TTC549 (cell line): Measurements from ENCODE around the gene INTS7.
"Not testable (repeated sequence)": the region's sequence is repeated elsewhere in the genome, so short reads cannot be mapped to it uniquely, and the experiment has no call there.

Source experiments
- FAIRE-seq: peaks from 2 replicates; lab custom pipeline; 2012; peaks lifted over from hg19 to GRCh38; lab: Jason Lieb, UNC

The INTS7 gene

GRCh38 chr1:211978596-211978995, 56.8 kb downstream of the INTS7 start:
- no peak for FAIRE-seq

GRCh38 chr1:211975152-211975941, 60.0 kb downstream of the INTS7 start:
- no peak for FAIRE-seq

GRCh38 chr1:211973541-211973940, 61.8 kb downstream of the INTS7 start:
- FAIRE-seq = no peak

- no peak for FAIRE-seq
Observed at GRCh38 chr1:211968200-211968834, 67.0 kb downstream of the INTS7 start.

GRCh38 chr1:211967704-211968103, 67.7 kb downstream of the INTS7 start:
- FAIRE-seq = no peak

- FAIRE-seq = no peak
Observed at GRCh38 chr1:211965108-211965805, 70.1 kb downstream of the INTS7 start.

GRCh38 chr1:211959680-211960079, 75.7 kb downstream of the INTS7 start:
- FAIRE-seq = no peak

GRCh38 chr1:211959221-211959620, 76.1 kb downstream of the INTS7 start:
- no peak for FAIRE-seq

- not testable (repeated sequence) for FAIRE-seq
Observed at GRCh38 chr1:211954028-211954427, 81.3 kb downstream of the INTS7 start.

GRCh38 chr1:211953543-211953942, 81.8 kb downstream of the INTS7 start:
- FAIRE-seq = not testable (repeated sequence)

GRCh38 chr1:211952299-211952698, 83.1 kb downstream of the INTS7 start:
- FAIRE-seq = no peak

- no peak for FAIRE-seq
Observed at GRCh38 chr1:211951856-211952255, 83.5 kb downstream of the INTS7 start.

GRCh38 chr1:211948377-211948776, 87.0 kb downstream of the INTS7 start:
- FAIRE-seq = no peak

- no peak for FAIRE-seq
Observed at GRCh38 chr1:211947396-211948295, 87.7 kb downstream of the INTS7 start.

GRCh38 chr1:211944733-211945500, 90.4 kb downstream of the INTS7 start:
- FAIRE-seq = peak; percentile 83

GRCh38 chr1:211942583-211942982, 92.8 kb downstream of the INTS7 start:
- FAIRE-seq = no peak

- FAIRE-seq = no peak
Observed at GRCh38 chr1:211939876-211940468, 95.4 kb downstream of the INTS7 start.

- FAIRE-seq = peak; percentile 51
Observed at GRCh38 chr1:211938561-211938997, 96.8 kb downstream of the INTS7 start.

GRCh38 chr1:211937422-211937821, 97.9 kb downstream of the INTS7 start:
- not testable (repeated sequence) for FAIRE-seq

- FAIRE-seq = no peak
Observed at GRCh38 chr1:211935448-211935970, 99.8 kb downstream of the INTS7 start.
